ENCODE data around the gene ATP8B1. TPM values are rescaled to one million over a fixed set of nuclear protein-coding genes. Genes with fewer than 3 reads are reported as not detected.
A peak's percentile ranks its signal among the peaks of the same experiment; 100 is the strongest.

The ATP8B1 gene
- total RNA-seq, 1 donor from 2014 or later = 66.7 TPM

GRCh38 chr18:57768537-57769326, 34.4 kb downstream of the ATP8B1 start:
- DNase-seq (ENCODE audit: low spot score) = no peak
- TF ChIP-seq, protein P1, sequence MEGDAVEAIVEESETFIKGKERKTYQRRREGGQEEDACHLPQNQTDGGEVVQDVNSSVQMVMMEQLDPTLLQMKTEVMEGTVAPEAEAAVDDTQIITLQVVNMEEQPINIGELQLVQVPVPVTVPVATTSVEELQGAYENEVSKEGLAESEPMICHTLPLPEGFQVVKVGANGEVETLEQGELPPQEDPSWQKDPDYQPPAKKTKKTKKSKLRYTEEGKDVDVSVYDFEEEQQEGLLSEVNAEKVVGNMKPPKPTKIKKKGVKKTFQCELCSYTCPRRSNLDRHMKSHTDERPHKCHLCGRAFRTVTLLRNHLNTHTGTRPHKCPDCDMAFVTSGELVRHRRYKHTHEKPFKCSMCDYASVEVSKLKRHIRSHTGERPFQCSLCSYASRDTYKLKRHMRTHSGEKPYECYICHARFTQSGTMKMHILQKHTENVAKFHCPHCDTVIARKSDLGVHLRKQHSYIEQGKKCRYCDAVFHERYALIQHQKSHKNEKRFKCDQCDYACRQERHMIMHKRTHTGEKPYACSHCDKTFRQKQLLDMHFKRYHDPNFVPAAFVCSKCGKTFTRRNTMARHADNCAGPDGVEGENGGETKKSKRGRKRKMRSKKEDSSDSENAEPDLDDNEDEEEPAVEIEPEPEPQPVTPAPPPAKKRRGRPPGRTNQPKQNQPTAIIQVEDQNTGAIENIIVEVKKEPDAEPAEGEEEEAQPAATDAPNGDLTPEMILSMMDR (IDR thresholded peaks at IDR 0.05; ENCODE audit: unreplicated experiment) = no peak
- peaks cover 68% of the 10 kb centered on the region for H3K4me1 Mint-ChIP-seq (ENCODE audit: unreplicated experiment)
- peaks cover 13% of the 10 kb centered on the region for H3K36me3 Mint-ChIP-seq (ENCODE audit: low read depth, unreplicated experiment)
- H3K4me3 Mint-ChIP-seq (ENCODE audit: unreplicated experiment) = no peak overlapping the region
- no peak overlapping the region for H3K27ac Mint-ChIP-seq (ENCODE audit: unreplicated experiment)
- no peaks in the 10 kb centered on the region for H3K9me3 Mint-ChIP-seq (ENCODE audit: unreplicated experiment)
- peaks cover 8% of the 10 kb centered on the region for H3K27me3 Mint-ChIP-seq (ENCODE audit: unreplicated experiment)

DNA sequence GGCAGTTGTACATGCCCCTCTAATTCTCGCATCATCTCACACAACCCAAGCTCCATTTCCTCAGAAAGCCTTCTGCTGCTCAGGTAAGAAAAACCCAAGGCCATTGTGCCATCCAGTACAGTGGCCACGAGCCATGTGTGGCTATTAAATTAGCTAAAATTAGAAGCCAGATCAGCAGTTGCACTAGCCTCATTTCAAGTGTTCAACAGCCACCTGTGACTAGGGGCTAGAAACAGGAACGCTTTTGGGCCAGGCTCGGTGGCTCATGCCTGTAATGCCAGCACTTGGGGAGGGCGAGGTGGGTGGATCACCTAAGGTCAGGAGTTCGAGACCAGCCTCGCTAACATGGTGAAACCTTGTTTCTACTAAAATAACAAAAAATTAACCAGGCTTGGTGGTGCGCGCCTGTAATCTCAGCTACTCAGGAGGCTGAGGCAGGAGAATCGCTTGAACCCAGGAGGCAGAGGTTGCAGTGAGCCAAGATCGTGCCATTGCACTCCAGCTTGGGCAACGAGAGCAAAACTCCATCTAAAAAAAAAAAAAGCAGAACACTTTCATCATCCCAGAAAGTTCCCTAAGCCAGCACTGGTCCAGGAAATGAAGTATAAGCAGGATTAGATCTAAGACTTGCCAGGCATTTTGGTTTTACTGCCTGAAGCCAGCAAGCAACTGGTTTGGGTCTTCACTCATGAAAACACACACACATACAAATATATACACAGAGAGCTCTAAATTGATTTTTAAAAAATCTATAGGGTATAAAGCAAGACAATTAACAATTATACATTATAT, 35.7 kb downstream of the ATP8B1 start:
- H3K36me3 Mint-ChIP-seq (ENCODE audit: low read depth, unreplicated experiment) = peaks cover 13% of the 10 kb centered on the region
- H3K4me1 Mint-ChIP-seq (ENCODE audit: unreplicated experiment) = peaks cover 60% of the 10 kb centered on the region
- no peak for DNase-seq (ENCODE audit: low spot score)
- no peaks in the 10 kb centered on the region for H3K9me3 Mint-ChIP-seq (ENCODE audit: unreplicated experiment)
- no peak overlapping the region for H3K4me3 Mint-ChIP-seq (ENCODE audit: unreplicated experiment)
- no peak overlapping the region for H3K27ac Mint-ChIP-seq (ENCODE audit: unreplicated experiment)
- TF ChIP-seq, protein P1 (IDR thresholded peaks at IDR 0.05; ENCODE audit: unreplicated experiment) = no peak
- H3K27me3 Mint-ChIP-seq (ENCODE audit: unreplicated experiment) = peaks cover 8% of the 10 kb centered on the region

- no peak for DNase-seq (ENCODE audit: low spot score)
- peaks cover 17% of the 10 kb centered on the region for H3K36me3 Mint-ChIP-seq (ENCODE audit: low read depth, unreplicated experiment)
- no peak overlapping the region for H3K27ac Mint-ChIP-seq (ENCODE audit: unreplicated experiment)
- peaks cover 36% of the 10 kb centered on the region for H3K4me1 Mint-ChIP-seq (ENCODE audit: unreplicated experiment)
- H3K9me3 Mint-ChIP-seq (ENCODE audit: unreplicated experiment) = no peaks in the 10 kb centered on the region
- TF ChIP-seq, protein P1 (IDR thresholded peaks at IDR 0.05; ENCODE audit: unreplicated experiment) = no peak
- peaks cover 11% of the 10 kb centered on the region for H3K27me3 Mint-ChIP-seq (ENCODE audit: unreplicated experiment)
- no peak overlapping the region for H3K4me3 Mint-ChIP-seq (ENCODE audit: unreplicated experiment)
These were observed 38.1 kb downstream of the ATP8B1 start for GRCh38 chr18:57764995-57765394.

GRCh38 chr18:57764087-57764486, 39.0 kb downstream of the ATP8B1 start:
- Mint-ChIP-seq H3K27ac (ENCODE audit: unreplicated experiment) (peak overlapping the region; percentile 50), H3K27me3 (ENCODE audit: unreplicated experiment) (peaks cover 10% of the 10 kb centered on the region), H3K36me3 (ENCODE audit: low read depth, unreplicated experiment) (peaks cover 21% of the 10 kb centered on the region), H3K4me3 (ENCODE audit: unreplicated experiment) (no peak overlapping the region), H3K4me1 (ENCODE audit: unreplicated experiment) (peaks cover 28% of the 10 kb centered on the region), H3K9me3 (ENCODE audit: unreplicated experiment) (no peaks in the 10 kb centered on the region)
- no peak for DNase-seq (ENCODE audit: low spot score)
- TF ChIP-seq, protein P1 (IDR thresholded peaks at IDR 0.05; ENCODE audit: unreplicated experiment) = no peak

DNA sequence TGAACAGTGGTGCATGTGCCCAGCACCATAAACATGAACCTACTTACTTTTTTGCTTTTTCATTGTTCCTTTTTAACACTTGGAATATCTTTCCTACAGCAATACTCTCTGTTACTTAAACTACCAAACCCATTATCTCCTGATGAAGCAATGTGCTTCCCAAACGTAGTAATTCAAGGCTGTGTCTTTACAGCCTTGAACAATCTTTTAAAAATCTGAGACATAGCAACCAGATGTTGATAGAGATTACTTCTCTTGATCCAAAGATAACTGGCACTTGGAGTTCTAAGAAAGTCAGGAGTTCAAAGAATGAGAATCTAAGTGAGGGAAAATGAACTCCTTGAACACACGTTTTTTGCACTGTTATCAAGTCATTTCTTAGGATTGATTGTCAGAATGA, 40.4 kb downstream of the ATP8B1 start:
- Mint-ChIP-seq H3K9me3 (ENCODE audit: unreplicated experiment) (no peaks in the 10 kb centered on the region), H3K4me3 (ENCODE audit: unreplicated experiment) (no peak overlapping the region), H3K27me3 (ENCODE audit: unreplicated experiment) (peaks cover 5% of the 10 kb centered on the region), H3K27ac (ENCODE audit: unreplicated experiment) (no peak overlapping the region), H3K36me3 (ENCODE audit: low read depth, unreplicated experiment) (peaks cover 22% of the 10 kb centered on the region), H3K4me1 (ENCODE audit: unreplicated experiment) (peaks cover 22% of the 10 kb centered on the region)
- no peak for DNase-seq (ENCODE audit: low spot score)
- TF ChIP-seq, protein P1 (IDR thresholded peaks at IDR 0.05; ENCODE audit: unreplicated experiment) = no peak
